GM12873 (cell line): Measurements from ENCODE around the gene RAB11FIP4.

Source experiments
- CTCF ChIP-seq: IDR thresholded peaks from 2 replicates; pipeline ENCODE4 v1.5.1; 2012; ENCODE audit warnings: low read depth, mild to moderate bottlenecking, moderate library complexity, low read length, control low read depth; ENCODE audit not compliant: insufficient read depth; ENCODE audit errors: missing control alignments

Gene RAB11FIP4

DNA sequence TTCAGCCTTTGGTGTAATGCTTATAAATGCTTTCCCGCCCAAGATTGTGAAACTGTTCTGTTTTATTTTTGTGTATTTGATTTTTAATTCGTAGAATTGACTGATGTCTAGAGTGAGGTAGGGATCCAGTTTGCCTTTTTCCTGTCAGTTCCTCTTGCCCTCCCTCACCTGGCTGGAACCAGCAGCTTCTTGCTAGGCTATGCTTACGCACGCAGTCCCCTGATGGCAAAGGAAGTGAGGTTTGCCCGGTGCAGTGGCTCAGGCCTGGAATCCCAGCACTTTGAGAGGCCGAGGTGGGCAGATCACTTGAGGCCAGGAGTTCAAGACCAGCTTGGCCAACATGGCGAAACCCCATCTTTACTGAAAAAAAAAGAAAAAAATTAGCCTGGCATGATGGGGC lies 51.9 kb downstream of the RAB11FIP4 start:
- TF ChIP-seq CTCF, result no peak

DNA sequence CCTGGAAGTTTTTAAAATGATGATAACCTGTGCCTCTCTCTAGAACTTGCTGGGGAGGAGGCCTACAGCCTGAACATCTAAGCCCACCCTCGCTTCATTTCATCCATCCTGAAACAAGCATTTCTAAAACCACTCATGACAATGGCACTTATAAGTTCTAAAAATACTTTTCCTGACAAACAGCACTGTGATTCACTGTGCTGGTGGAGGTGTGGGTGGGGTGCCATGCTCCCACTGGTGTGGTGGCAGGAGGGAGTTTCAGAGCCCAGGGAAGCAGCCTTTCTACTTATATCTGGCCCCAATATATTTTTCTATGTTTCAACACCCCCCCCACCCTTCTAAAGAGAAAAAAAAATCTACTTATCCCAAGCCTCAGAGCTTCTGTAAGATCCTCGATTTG lies 52.6 kb downstream of the RAB11FIP4 start:
- no peak for TF ChIP-seq CTCF

GRCh38 chr17:31446195-31446967 lies 54.9 kb downstream of the RAB11FIP4 start:
- no peak for TF ChIP-seq CTCF

DNA sequence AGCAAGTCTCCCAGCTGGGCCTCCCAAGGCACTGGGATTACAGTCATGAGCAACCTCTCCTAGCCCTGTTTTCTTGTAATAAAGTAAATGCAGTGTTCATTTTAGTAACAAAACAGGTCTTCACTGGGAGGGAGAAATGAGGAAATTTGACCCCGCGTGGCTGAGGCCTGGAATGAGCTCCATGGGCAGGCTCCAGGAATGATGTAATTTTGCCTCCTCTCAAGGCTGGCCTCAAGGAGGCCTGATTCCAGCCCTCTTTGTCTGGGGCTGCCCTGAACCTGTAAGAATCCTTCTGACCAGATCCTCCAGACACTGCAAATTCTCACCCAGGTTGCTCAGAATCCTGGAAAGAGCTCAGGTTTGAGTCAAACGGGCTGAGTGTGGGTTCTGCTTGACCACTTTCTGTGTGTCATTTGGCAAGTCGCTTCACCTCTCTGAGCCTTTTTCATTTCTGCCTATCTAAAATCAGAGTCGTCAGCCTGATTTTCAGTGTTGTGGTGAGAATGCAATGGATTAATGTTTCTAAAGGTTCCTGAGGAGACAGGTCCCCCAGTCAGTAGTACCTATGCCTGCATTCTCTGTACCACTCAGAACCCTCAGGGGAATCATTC lies 57.1 kb downstream of the RAB11FIP4 start:
- no peak for TF ChIP-seq CTCF

DNA sequence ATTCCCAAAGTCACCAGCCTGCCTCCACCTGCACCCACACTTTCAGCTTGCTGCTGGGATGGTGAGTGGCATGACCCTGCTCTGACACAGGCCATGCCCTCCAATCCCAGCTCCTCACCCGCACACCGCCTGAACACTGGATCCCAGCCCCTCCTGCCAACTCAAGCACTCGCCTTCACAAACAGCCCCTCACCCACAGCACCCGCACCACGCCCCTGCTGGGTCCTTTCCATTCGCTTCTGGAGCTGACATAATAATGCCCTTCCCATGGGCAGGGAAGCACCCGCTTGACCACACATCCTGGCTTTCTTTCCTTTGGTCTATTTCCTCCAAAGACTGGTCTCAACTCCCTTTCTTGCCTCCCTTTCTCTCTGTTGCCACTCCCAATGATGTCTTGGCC lies 57.6 kb downstream of the RAB11FIP4 start:
- no peak for TF ChIP-seq CTCF

- TF ChIP-seq CTCF, result no peak
Measured at GRCh38 chr17:31449746-31450145, 58.3 kb downstream of the RAB11FIP4 start.

DNA sequence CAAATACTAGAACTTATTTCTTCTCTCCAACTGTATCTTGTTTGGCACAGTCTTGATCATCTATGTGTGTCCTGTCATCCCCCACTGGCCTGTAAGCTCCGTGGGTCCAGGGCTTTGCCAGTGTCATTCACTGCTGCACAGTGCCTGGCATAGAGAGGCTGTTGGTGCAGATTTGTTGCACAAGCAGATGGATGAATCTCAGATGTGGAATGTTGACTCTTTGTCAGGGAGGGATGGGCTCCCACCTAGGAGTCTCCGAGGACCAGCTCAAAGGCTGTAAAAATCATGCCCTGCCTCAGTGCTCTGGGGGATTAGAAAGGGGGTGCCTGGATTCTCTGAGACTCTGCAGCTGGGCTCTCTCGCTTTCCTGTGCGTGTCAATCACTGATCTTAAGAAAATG lies 60.6 kb downstream of the RAB11FIP4 start:
- TF ChIP-seq CTCF, result no peak
